Measurements from ENCODE around the gene GLIPR2.

GRCh38 chr9:36149197-36149596 is 12.7 kb downstream of the GLIPR2 start:
- TF ChIP-seq POLR2AphosphoS5 (IDR thresholded peaks at IDR 0.05; ENCODE audit: borderline replicate concordance, low read depth, low read length) = no peak
- no peak for TF ChIP-seq EZH2 (IDR thresholded peaks at IDR 0.05)
- no peak for TF ChIP-seq FOXP2 (optimal IDR thresholded peaks at IDR 0.05; ENCODE audit: control extremely low read depth, extremely low read length, insufficient read depth)
